SW 1271 (cell line): ENCODE data around the gene HOXA5.
A peak's percentile ranks its signal among the peaks of the same experiment; 100 is the strongest.

Source experiments
- DNase-seq, 2 experiments: peaks; one replicate each; lab custom pipeline; 2025; lab: John Stamatoyannopoulos, UW

HOXA5 gene

GRCh38 chr7:27134392-27134791, 9.1 kb downstream of the HOXA5 start:
- no peak for DNase-seq

- no peak for DNase-seq
Observed at GRCh38 chr7:27133409-27134231, 9.9 kb downstream of the HOXA5 start.

- no peak for DNase-seq
Observed at GRCh38 chr7:27132978-27133377, 10.5 kb downstream of the HOXA5 start.

GRCh38 chr7:27132214-27132613, 11.3 kb downstream of the HOXA5 start:
- DNase-seq: no peak

- DNase-seq: no peak
Observed at GRCh38 chr7:27131390-27131819, 12.1 kb downstream of the HOXA5 start.

- peak; percentile 53 to 78 for DNase-seq
Observed at GRCh38 chr7:27130540-27131389, 12.7 kb downstream of the HOXA5 start, which contains the start of gene HOXA4. HOXA4 (minus strand) TSS chr7:27130757; CDS start chr7:27130733, 24 bp downstream.

GRCh38 chr7:27129729-27130539, 13.5 kb downstream of the HOXA5 start:
- DNase-seq: no peak

GRCh38 chr7:27128776-27129728, 14.4 kb downstream of the HOXA5 start:
- no peak for DNase-seq

GRCh38 chr7:27128034-27128433, 15.4 kb downstream of the HOXA5 start:
- DNase-seq: no peak

- DNase-seq: no peak
Observed at GRCh38 chr7:27126596-27127327, 16.7 kb downstream of the HOXA5 start.

- DNase-seq: no peak
Observed at GRCh38 chr7:27125986-27126394, 17.5 kb downstream of the HOXA5 start.

- DNase-seq: no peak
Observed at GRCh38 chr7:27124902-27125689, 18.4 kb downstream of the HOXA5 start.

GRCh38 chr7:27124096-27124901, 19.2 kb downstream of the HOXA5 start:
- DNase-seq: no peak

- DNase-seq: no peak
Observed at GRCh38 chr7:27123477-27124053, 19.9 kb downstream of the HOXA5 start.

- DNase-seq: no peak
Observed at GRCh38 chr7:27123007-27123476, 20.4 kb downstream of the HOXA5 start.

GRCh38 chr7:27122077-27122910, 21.2 kb downstream of the HOXA5 start:
- no peak for DNase-seq

GRCh38 chr7:27121684-27122076, 21.8 kb downstream of the HOXA5 start:
- DNase-seq: no peak
